HepG2 (cell line): ENCODE data around the gene MARCHF11. TPM values are rescaled to one million over a fixed set of nuclear protein-coding genes. Genes with fewer than 3 reads are reported as not detected.

Experiments
- KDM5B ChIP-seq: sonication (generic); formaldehyde crosslinking; IDR thresholded peaks from 2 replicates; pipeline ENCODE4 v1.4.0; 2020; ENCODE audit warnings: missing genetic modification reagents, mild to moderate bottlenecking, borderline replicate concordance
- MAF1 ChIP-seq: sonication (generic); formaldehyde crosslinking; IDR thresholded peaks from 2 replicates; pipeline ENCODE4 v1.5.0; 2020; ENCODE audit warnings: missing genetic modification reagents, borderline replicate concordance
- MEIS1 ChIP-seq: sonication (generic); formaldehyde crosslinking; IDR thresholded peaks from 2 replicates; pipeline ENCODE4 v1.9.0; 2021; ENCODE audit warnings: mild to moderate bottlenecking, missing genetic modification reagents, moderate library complexity, borderline replicate concordance
- MIER2 ChIP-seq: IDR thresholded peaks from 2 replicates; pipeline ENCODE4 v1.6.1; 2016; ENCODE audit warnings: missing biosample characterization, missing genetic modification reagents
- NFATC3 ChIP-seq: sonication (generic); formaldehyde crosslinking; IDR thresholded peaks from 2 replicates; pipeline ENCODE4 v1.5.1; 2020; ENCODE audit warnings: mild to moderate bottlenecking, missing genetic modification reagents
- NFE2L2 ChIP-seq: fragments of 150-350 bp; IDR thresholded peaks from 2 replicates; pipeline ENCODE4 v1.6.1; 2014; ENCODE audit warnings: low read length
- PLRG1 ChIP-seq: fragments of 450-650 bp; conservative IDR thresholded peaks from 2 replicates; pipeline ENCODE4 v1.6.1; 2016
- POLR2AphosphoS2 ChIP-seq: IDR thresholded peaks from 2 replicates; pipeline ENCODE4 v1.6.1; 2011; ENCODE audit warnings: low read depth, low read length, improper control_type of control experiment
- SALL2 ChIP-seq: sonication (generic); formaldehyde crosslinking; IDR thresholded peaks from 2 replicates; pipeline ENCODE4 v1.8.1; 2023; ENCODE audit warnings: mild to moderate bottlenecking, missing genetic modification reagents, inconsistent platforms
- SAP130 ChIP-seq: IDR thresholded peaks from 2 replicates; pipeline ENCODE4 v1.6.1; 2016; ENCODE audit warnings: low read depth
- SMAD3 ChIP-seq: sonication (generic); formaldehyde crosslinking; IDR thresholded peaks from 2 replicates; pipeline ENCODE4 v1.4.0; 2020; ENCODE audit warnings: missing genetic modification reagents
- SRF ChIP-seq: IDR thresholded peaks from 2 replicates; pipeline ENCODE4 v1.6.1; 2011; ENCODE audit warnings: mild to moderate bottlenecking, low read depth, low read length, moderate library complexity
- TCF7 ChIP-seq: sonication (generic); IDR thresholded peaks from 2 replicates; pipeline ENCODE4 v1.6.1; 2016; ENCODE audit warnings: antibody characterized with exemption, low read depth
- THAP11 ChIP-seq: IDR thresholded peaks from 2 replicates; pipeline ENCODE4 v1.6.1; 2016; ENCODE audit warnings: missing biosample characterization, missing genetic modification reagents
- THAP8 ChIP-seq: sonication (generic); formaldehyde crosslinking; IDR thresholded peaks from 2 replicates; pipeline ENCODE4 v1.5.1; 2020; ENCODE audit warnings: missing genetic modification reagents, mild to moderate bottlenecking, borderline replicate concordance
- XBP1 ChIP-seq: sonication (generic); formaldehyde crosslinking; IDR thresholded peaks from 2 replicates; pipeline ENCODE4 v1.5.0; 2020; ENCODE audit warnings: missing genetic modification reagents
- ZBTB49 ChIP-seq: sonication (generic); formaldehyde crosslinking; IDR thresholded peaks from 2 replicates; pipeline ENCODE4 v1.4.0; 2020; ENCODE audit warnings: missing genetic modification reagents, borderline replicate concordance
- ZFP36 ChIP-seq: fragments of 150-350 bp; IDR thresholded peaks from 2 replicates; pipeline ENCODE4 v1.6.1; 2018; ENCODE audit warnings: borderline replicate concordance, low read length, low read depth; ENCODE audit not compliant: partially characterized antibody
- ZFP36L2 ChIP-seq: sonication (generic); formaldehyde crosslinking; IDR thresholded peaks from 2 replicates; pipeline ENCODE4 v1.4.0; 2020; ENCODE audit warnings: missing genetic modification reagents
- ZNF317 ChIP-seq: sonication (generic); formaldehyde crosslinking; IDR thresholded peaks from 2 replicates; pipeline ENCODE4 v1.5.0; 2020; ENCODE audit warnings: mild to moderate bottlenecking, missing genetic modification reagents
- ZNF329 ChIP-seq: sonication (generic); formaldehyde crosslinking; IDR thresholded peaks from 2 replicates; pipeline ENCODE4 v1.9.0; 2021; ENCODE audit warnings: low read depth, mild to moderate bottlenecking, missing genetic modification reagents
- ZNF33A ChIP-seq: sonication (generic); formaldehyde crosslinking; IDR thresholded peaks from 2 replicates; pipeline ENCODE4 v1.5.1; 2020; ENCODE audit warnings: missing genetic modification reagents, mild to moderate bottlenecking, moderate library complexity, borderline replicate concordance
- ZNF350 ChIP-seq: sonication (generic); formaldehyde crosslinking; IDR thresholded peaks from 2 replicates; pipeline ENCODE4 v1.4.0; 2020; ENCODE audit warnings: mild to moderate bottlenecking, low read depth, missing genetic modification reagents, borderline replicate concordance
- polyA plus RNA-seq, 8 experiments: library from polyadenylated mRNA; depleted of rRNA in 3 of 8; stranded (reverse) in 7 of 8; unstranded in 1 of 8; fragments of >200 nt; fragmentation: Illumina TruSeq in 4 of 8; extraction: Trizol in 4 of 8; gene quantifications; 2 replicates each; pipeline versions ENCODE4 v1.2.1 to v1.2.3, GENCODE V29; 2011 to 2016; ENCODE audit warnings: low read depth in 4 of 8, missing spikeins in 1 of 8, mixed read lengths in 1 of 8; ENCODE audit not compliant: insufficient read depth in 1 of 8
- total RNA-seq, 5 experiments: library from RNA; depleted of rRNA; stranded (reverse); fragments of >200 nt; fragmentation: Illumina TruSeq; extraction: Trizol; gene quantifications; 2 replicates each; pipeline ENCODE4 v1.2.3, GENCODE V29; 2016; ENCODE audit warnings: low read depth in 1 of 5
- TF ChIP-seq, protein P1 (sequence below): sonication (generic); formaldehyde crosslinking; IDR thresholded peaks from 2 replicates; pipeline ENCODE4 v1.9.0; 2021; ENCODE audit warnings: missing genetic modification reagents, mild to moderate bottlenecking, borderline replicate concordance

The MARCHF11 gene
- total and polyA plus RNA-seq, 2 of the 13 experiments (the other 11 are each of a cell fraction or from before 2014, with no cell fraction given) = not detected

- no peak for TF ChIP-seq ZNF350 (CRISPR knock-in tag)
- TF ChIP-seq ZFP36L2 (CRISPR knock-in tag) = 0 out of 2 replicates have a peak, but pooled peaks have one; percentile 48
- TF ChIP-seq NFE2L2 = no peak
- no peak for TF ChIP-seq SRF
- TF ChIP-seq ZNF329 = no peak
- TF ChIP-seq, protein P1, sequence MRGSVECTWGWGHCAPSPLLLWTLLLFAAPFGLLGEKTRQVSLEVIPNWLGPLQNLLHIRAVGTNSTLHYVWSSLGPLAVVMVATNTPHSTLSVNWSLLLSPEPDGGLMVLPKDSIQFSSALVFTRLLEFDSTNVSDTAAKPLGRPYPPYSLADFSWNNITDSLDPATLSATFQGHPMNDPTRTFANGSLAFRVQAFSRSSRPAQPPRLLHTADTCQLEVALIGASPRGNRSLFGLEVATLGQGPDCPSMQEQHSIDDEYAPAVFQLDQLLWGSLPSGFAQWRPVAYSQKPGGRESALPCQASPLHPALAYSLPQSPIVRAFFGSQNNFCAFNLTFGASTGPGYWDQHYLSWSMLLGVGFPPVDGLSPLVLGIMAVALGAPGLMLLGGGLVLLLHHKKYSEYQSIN (CRISPR knock-in tag) = no peak
- TF ChIP-seq NFATC3 (CRISPR knock-in tag) = no peak
- TF ChIP-seq SMAD3 (CRISPR knock-in tag) = 0 out of 2 replicates have a peak, but pooled peaks have one; percentile 25
- no peak for TF ChIP-seq POLR2AphosphoS2
- no peak for TF ChIP-seq ZNF33A (CRISPR knock-in tag)
- no peak for TF ChIP-seq PLRG1
- no peak for TF ChIP-seq SAP130 (CRISPR knock-in tag)
- TF ChIP-seq KDM5B (CRISPR knock-in tag) = no peak; the same call in 1 of the 2 replicates
- no peak for TF ChIP-seq MEIS1
- TF ChIP-seq ZBTB49 (CRISPR knock-in tag) = 0 out of 2 replicates have a peak, but pooled peaks have one; percentile 66
- TF ChIP-seq XBP1 (CRISPR knock-in tag) = no peak
- no peak for TF ChIP-seq THAP8 (CRISPR knock-in tag)
- TF ChIP-seq TCF7 = no peak
- TF ChIP-seq MAF1 = peak; percentile 57; the same call in 1 of the 2 replicates
- TF ChIP-seq ZNF317 (CRISPR knock-in tag) = no peak
- TF ChIP-seq MIER2 (CRISPR knock-in tag) = peak; percentile 97
- peak; percentile 36; the same call in 1 of the 2 replicates for TF ChIP-seq THAP11 (CRISPR knock-in tag)
- no peak for TF ChIP-seq ZFP36
- no peak for TF ChIP-seq SALL2 (CRISPR knock-in tag)
Observed at GRCh38 chr5:16178745-16179372, 732 bp downstream of the MARCHF11 start (continued).
